ENCODE measurements around the gene ZNF322.

ZNF322 gene

DNA sequence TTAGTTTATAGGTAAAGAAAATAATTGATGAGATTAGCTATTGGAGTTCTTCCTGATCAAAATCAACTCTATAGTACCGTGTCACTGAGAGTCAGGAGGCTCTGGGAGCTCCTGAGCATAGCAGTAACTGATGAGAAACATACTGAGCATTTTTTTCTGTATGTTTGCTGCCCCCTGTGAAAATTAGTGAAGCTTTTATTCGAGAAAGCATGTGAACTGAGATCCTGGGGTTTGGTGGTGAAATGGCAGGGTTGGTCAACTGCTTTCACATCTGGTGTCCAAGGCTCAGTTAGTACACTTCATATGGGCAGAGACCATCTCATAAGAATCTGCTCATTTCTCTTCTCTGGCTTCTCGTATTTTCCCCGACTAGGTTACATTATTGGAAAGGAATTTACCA, 66.9 kb downstream of the ZNF322 start:
- no peaks in the 10 kb centered on the region; the same call in 1 of the 2 replicates for H3K4me1 ChIP-seq (ENCODE audit: control insufficient read depth, insufficient read depth, low read length)
- H3K9me3 ChIP-seq (ENCODE audit: control insufficient read depth, insufficient read depth, low read length) = no peaks in the 10 kb centered on the region
- DNase-seq (ENCODE audit: low read depth, low spot score) = no peak
- H3K4me3 ChIP-seq (ENCODE audit: low read length) = no peak overlapping the region
- H3K36me3 ChIP-seq (ENCODE audit: control insufficient read depth, insufficient read depth, low read length) = no peaks in the 10 kb centered on the region
- no peak overlapping the region for H3K27ac ChIP-seq (ENCODE audit: low read length)
- WGBS (ENCODE audit: insufficient coverage, insufficient read length) = no CpG with 5 or more reads among the region's 4 CpGs
- no peaks in the 10 kb centered on the region for H3K27me3 ChIP-seq (ENCODE audit: control insufficient read depth, insufficient read depth, low read length)

GRCh38 chr6:26588965-26589364, 70.6 kb downstream of the ZNF322 start:
- no CpG with 5 or more reads among the region's 21 CpGs for WGBS (ENCODE audit: insufficient coverage, insufficient read length)
- Histone ChIP-seq H3K9me3 (ENCODE audit: control insufficient read depth, insufficient read depth, low read length) (no peaks in the 10 kb centered on the region), H3K4me3 (ENCODE audit: low read length) (no peak overlapping the region), H3K27me3 (ENCODE audit: control insufficient read depth, insufficient read depth, low read length) (no peaks in the 10 kb centered on the region), H3K4me1 (ENCODE audit: control insufficient read depth, insufficient read depth, low read length) (no peaks in the 10 kb centered on the region), H3K36me3 (ENCODE audit: control insufficient read depth, insufficient read depth, low read length) (no peaks in the 10 kb centered on the region), H3K27ac (ENCODE audit: low read length) (no peak overlapping the region)
- DNase-seq (ENCODE audit: low read depth, low spot score) = no peak
